ENCODE measurements around the gene COLEC12. TPM values are rescaled to one million over a fixed set of nuclear protein-coding genes. Genes with fewer than 3 reads are reported as not detected.

Gene COLEC12
- total and polyA plus RNA-seq, 2 experiments from 2014 or later = 23.2 to 28.3 TPM

DNA sequence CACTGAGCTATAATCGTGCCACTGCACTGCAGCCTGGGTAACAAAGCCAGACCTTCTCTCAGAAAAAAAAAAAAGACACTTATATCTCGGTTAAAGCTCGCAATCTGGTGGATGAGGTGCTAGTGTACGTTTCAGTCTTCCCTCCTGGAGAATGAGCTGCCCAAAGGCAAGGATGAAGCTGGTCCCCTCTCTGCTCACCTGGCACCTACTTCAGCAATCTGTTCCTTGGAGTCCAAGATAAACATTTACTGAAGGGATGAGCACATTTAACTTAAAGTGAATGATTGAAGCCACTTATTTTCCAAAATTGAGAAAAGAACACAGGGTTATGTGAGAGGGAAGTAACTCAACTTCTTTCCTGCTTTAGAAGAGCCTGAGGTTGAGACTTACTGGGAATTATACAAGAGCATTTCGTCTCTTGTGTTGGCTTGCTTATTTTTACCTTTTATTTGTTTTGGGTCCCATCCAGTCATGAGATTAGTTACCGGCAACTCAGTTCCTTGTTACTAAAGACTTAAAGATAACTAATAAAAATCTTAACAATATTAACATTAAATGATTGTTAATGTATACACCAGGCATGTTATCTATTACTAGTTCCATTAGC is 33.6 kb upstream of the COLEC12 start:
- Histone ChIP-seq H3K27me3 (no peaks in the 10 kb centered on the region), H3K4me1 (ENCODE audit: insufficient read depth) (no peaks in the 10 kb centered on the region), H3K9me3 (ENCODE audit: low read depth) (no peaks in the 10 kb centered on the region), H2AFZ (no peak overlapping the region), H3K9me2 (replicated peaks; ENCODE audit: insufficient read depth) (no peaks in the 10 kb centered on the region), H3K4me2 (no peak overlapping the region), H4K20me1 (ENCODE audit: insufficient read depth, poor library complexity, severe bottlenecking) (no peaks in the 10 kb centered on the region), H3K36me3 (replicated peaks; ENCODE audit: insufficient read depth, low read depth) (no peaks in the 10 kb centered on the region), H3K79me2 (no peaks in the 10 kb centered on the region), H3K4me3 (no peak overlapping the region), H3K27ac (no peak overlapping the region)
- WGBS (ENCODE audit: low lambda C conversion rate, missing lambda C conversion rate) = 68% methylated on average over 6 of the region's 6 CpGs
- DNase-seq (ENCODE audit: low spot score) = no peak
- TF ChIP-seq EZH2 (IDR thresholded peaks at IDR 0.05; ENCODE audit: borderline replicate concordance) (no peak), EZH2phosphoT487 (IDR thresholded peaks at IDR 0.05; ENCODE audit: low read depth, severe bottlenecking, unreplicated experiment) (no peak)
- TF ChIP-seq, protein P1, sequence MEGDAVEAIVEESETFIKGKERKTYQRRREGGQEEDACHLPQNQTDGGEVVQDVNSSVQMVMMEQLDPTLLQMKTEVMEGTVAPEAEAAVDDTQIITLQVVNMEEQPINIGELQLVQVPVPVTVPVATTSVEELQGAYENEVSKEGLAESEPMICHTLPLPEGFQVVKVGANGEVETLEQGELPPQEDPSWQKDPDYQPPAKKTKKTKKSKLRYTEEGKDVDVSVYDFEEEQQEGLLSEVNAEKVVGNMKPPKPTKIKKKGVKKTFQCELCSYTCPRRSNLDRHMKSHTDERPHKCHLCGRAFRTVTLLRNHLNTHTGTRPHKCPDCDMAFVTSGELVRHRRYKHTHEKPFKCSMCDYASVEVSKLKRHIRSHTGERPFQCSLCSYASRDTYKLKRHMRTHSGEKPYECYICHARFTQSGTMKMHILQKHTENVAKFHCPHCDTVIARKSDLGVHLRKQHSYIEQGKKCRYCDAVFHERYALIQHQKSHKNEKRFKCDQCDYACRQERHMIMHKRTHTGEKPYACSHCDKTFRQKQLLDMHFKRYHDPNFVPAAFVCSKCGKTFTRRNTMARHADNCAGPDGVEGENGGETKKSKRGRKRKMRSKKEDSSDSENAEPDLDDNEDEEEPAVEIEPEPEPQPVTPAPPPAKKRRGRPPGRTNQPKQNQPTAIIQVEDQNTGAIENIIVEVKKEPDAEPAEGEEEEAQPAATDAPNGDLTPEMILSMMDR (IDR thresholded peaks at IDR 0.05; ENCODE audit: poor library complexity) = no peak

DNA sequence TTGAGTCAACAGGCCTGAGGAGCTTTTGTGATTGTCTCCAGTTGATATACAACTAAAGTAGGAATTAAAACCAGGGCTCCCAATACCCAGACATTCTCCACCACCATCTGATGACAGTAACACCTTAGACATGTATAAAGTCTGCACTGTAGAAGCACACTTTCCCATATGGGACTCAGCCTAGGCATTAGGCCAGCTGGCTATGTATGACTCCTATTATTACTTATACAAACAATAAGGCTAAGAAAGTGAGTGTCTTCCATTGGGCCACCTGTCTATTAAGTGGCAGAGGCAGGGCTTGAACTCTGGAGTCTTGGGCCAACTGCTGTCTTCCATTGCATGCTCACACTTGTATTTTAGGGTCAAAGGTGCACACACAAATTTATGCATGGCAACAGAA is 32.1 kb upstream of the COLEC12 start:
- no peaks in the 10 kb centered on the region for H3K36me3 ChIP-seq (replicated peaks; ENCODE audit: insufficient read depth, low read depth)
- no peaks in the 10 kb centered on the region for H3K9me3 ChIP-seq (ENCODE audit: low read depth)
- H3K4me3 ChIP-seq = no peak overlapping the region
- peaks cover 3% of the 10 kb centered on the region for H3K4me1 ChIP-seq (ENCODE audit: insufficient read depth)
- no peak for TF ChIP-seq EZH2 (IDR thresholded peaks at IDR 0.05; ENCODE audit: borderline replicate concordance)
- TF ChIP-seq, protein P1 (IDR thresholded peaks at IDR 0.05; ENCODE audit: poor library complexity) = no peak
- no peak for TF ChIP-seq EZH2phosphoT487 (IDR thresholded peaks at IDR 0.05; ENCODE audit: low read depth, severe bottlenecking, unreplicated experiment)
- no peak overlapping the region for H2AFZ ChIP-seq
- H3K27me3 ChIP-seq = no peaks in the 10 kb centered on the region
- H3K4me2 ChIP-seq = no peak overlapping the region
- H4K20me1 ChIP-seq (ENCODE audit: insufficient read depth, poor library complexity, severe bottlenecking) = no peaks in the 10 kb centered on the region
- H3K9me2 ChIP-seq (replicated peaks; ENCODE audit: insufficient read depth) = no peaks in the 10 kb centered on the region
- no peak overlapping the region for H3K27ac ChIP-seq
- H3K79me2 ChIP-seq = no peaks in the 10 kb centered on the region
- no peak for DNase-seq (ENCODE audit: low spot score)

DNA sequence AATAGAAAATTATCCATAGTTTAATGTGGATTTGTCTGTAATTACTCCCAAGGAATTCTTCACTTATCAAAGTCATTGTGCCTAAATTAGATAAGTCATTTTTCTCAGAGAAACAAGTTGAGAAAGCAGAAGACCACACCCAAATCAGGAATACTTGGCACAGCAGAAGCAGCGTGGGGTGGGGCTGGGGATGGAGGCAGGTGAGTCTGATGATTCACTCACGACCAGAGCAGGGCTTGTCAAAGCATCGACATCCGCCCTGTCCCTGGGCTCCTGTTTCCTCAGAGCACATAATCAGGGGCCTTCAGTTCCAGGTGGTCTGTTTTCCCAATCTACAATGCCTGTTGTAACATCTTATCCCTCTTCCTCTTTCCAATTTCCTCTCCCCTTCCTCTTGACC is 31.5 kb upstream of the COLEC12 start:
- H4K20me1 ChIP-seq (ENCODE audit: insufficient read depth, poor library complexity, severe bottlenecking) = no peaks in the 10 kb centered on the region
- H3K4me3 ChIP-seq = no peak overlapping the region
- H3K4me1 ChIP-seq (ENCODE audit: insufficient read depth) = peaks cover 9% of the 10 kb centered on the region
- H3K4me2 ChIP-seq = no peak overlapping the region
- no peak overlapping the region for H3K27ac ChIP-seq
- no peak overlapping the region for H2AFZ ChIP-seq
- no peaks in the 10 kb centered on the region for H3K9me2 ChIP-seq (replicated peaks; ENCODE audit: insufficient read depth)
- WGBS (ENCODE audit: low lambda C conversion rate, missing lambda C conversion rate) = 74% methylated on average over 4 of the region's 4 CpGs
- H3K79me2 ChIP-seq = no peaks in the 10 kb centered on the region
- no peaks in the 10 kb centered on the region for H3K27me3 ChIP-seq
- no peak for DNase-seq (ENCODE audit: low spot score)
- no peaks in the 10 kb centered on the region for H3K9me3 ChIP-seq (ENCODE audit: low read depth)
- TF ChIP-seq EZH2 (IDR thresholded peaks at IDR 0.05; ENCODE audit: borderline replicate concordance) (no peak), EZH2phosphoT487 (IDR thresholded peaks at IDR 0.05; ENCODE audit: low read depth, severe bottlenecking, unreplicated experiment) (no peak)
- TF ChIP-seq, protein P1 (IDR thresholded peaks at IDR 0.05; ENCODE audit: poor library complexity) = no peak
- H3K36me3 ChIP-seq (replicated peaks; ENCODE audit: insufficient read depth, low read depth) = no peaks in the 10 kb centered on the region
